ENCODE measurements around the gene RAE1.

Gene RAE1

GRCh38 chr20:57400231-57400701 is 49.2 kb downstream of the RAE1 start:
- no peak for DNase-seq (ENCODE audit: low read depth in 2 of 2)

GRCh38 chr20:57400821-57401564 is 49.9 kb downstream of the RAE1 start:
- DNase-seq (ENCODE audit: low read depth in 2 of 2): no peak

- no peak for DNase-seq (ENCODE audit: low read depth in 2 of 2)
Measured at GRCh38 chr20:57401565-57401918, 50.5 kb downstream of the RAE1 start.

GRCh38 chr20:57402206-57403125 is 51.4 kb downstream of the RAE1 start:
- DNase-seq (ENCODE audit: low read depth in 2 of 2): no peak

GRCh38 chr20:57403216-57403615 is 52.2 kb downstream of the RAE1 start:
- no peak for DNase-seq (ENCODE audit: low read depth in 2 of 2)

- DNase-seq (ENCODE audit: low read depth in 2 of 2): no peak
Measured at GRCh38 chr20:57404006-57404405, 53.0 kb downstream of the RAE1 start.

GRCh38 chr20:57404419-57405072 is 53.5 kb downstream of the RAE1 start:
- DNase-seq (ENCODE audit: low read depth in 2 of 2): no peak

- DNase-seq (ENCODE audit: low read depth in 2 of 2): no peak
Measured at GRCh38 chr20:57405236-57406016, 54.4 kb downstream of the RAE1 start.

GRCh38 chr20:57407541-57407956 is 56.5 kb downstream of the RAE1 start:
- DNase-seq (ENCODE audit: low read depth in 2 of 2): no peak

GRCh38 chr20:57408131-57408530 is 57.1 kb downstream of the RAE1 start:
- no peak for DNase-seq (ENCODE audit: low read depth in 2 of 2)

GRCh38 chr20:57408536-57409233 is 57.6 kb downstream of the RAE1 start:
- no peak for DNase-seq (ENCODE audit: low read depth in 2 of 2)

- no peak for DNase-seq (ENCODE audit: low read depth in 2 of 2)
Measured at GRCh38 chr20:57409316-57409671, 58.2 kb downstream of the RAE1 start.

- DNase-seq (ENCODE audit: low read depth in 2 of 2): no peak
Measured at GRCh38 chr20:57409672-57410397, 58.8 kb downstream of the RAE1 start.

- DNase-seq (ENCODE audit: low read depth in 2 of 2): no peak
Measured at GRCh38 chr20:57410398-57410920, 59.4 kb downstream of the RAE1 start.

GRCh38 chr20:57410924-57411323 is 59.9 kb downstream of the RAE1 start:
- no peak for DNase-seq (ENCODE audit: low read depth in 2 of 2)

- DNase-seq (ENCODE audit: low read depth in 2 of 2): no peak
Measured at GRCh38 chr20:57411406-57412283, 60.6 kb downstream of the RAE1 start.

- DNase-seq (ENCODE audit: low read depth in 2 of 2): no peak
Measured at GRCh38 chr20:57412347-57413029, 61.4 kb downstream of the RAE1 start.

GRCh38 chr20:57413986-57414385 is 62.9 kb downstream of the RAE1 start:
- DNase-seq (ENCODE audit: low read depth in 2 of 2): no peak

Measured in activated CD4-positive, alpha-beta T cell treated with anti-CD3 and anti-CD28 coated beads for 24 hours (primary cell).